HG03095 (cell line): Measurements from ENCODE around the gene MC3R.
"Not testable (repeated sequence)": the region's sequence is repeated elsewhere in the genome, so short reads cannot be mapped to it uniquely, and the experiment has no call there.

Source experiments
- ATAC-seq: cut with Tn5 transposase; IDR thresholded peaks from one replicate; pipeline ENCODE4 v1.9.1; 2021; ENCODE audit warnings: moderate library complexity; ENCODE audit not compliant: unreplicated experiment

The MC3R gene

GRCh38 chr20:56247954-56248782, at the start of gene MC3R:
MC3R (plus strand) TSS chr20:56248732; CDS start chr20:56248844, 112 bp downstream.
- ATAC-seq: no peak

DNA sequence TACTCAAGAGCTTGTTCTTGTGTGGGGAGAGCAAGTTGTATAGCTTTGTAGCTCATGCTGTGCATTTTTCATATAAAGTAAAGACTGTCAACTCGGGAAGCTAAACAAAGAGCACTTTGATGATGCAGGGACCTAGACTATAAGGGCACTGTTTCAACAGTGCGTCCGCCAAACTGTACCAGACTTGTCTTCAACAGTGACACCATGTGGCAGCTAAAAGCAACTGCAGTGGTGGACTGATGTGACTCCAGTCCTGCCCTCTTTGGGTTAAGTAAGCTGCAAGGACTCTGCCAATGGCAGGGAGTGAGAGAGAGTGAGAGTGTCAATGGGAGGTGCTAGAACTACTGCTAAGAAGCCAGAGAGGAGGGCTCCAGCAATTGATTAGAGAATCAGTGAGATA, 48.1 kb upstream of the MC3R start:
- no peak for ATAC-seq

DNA sequence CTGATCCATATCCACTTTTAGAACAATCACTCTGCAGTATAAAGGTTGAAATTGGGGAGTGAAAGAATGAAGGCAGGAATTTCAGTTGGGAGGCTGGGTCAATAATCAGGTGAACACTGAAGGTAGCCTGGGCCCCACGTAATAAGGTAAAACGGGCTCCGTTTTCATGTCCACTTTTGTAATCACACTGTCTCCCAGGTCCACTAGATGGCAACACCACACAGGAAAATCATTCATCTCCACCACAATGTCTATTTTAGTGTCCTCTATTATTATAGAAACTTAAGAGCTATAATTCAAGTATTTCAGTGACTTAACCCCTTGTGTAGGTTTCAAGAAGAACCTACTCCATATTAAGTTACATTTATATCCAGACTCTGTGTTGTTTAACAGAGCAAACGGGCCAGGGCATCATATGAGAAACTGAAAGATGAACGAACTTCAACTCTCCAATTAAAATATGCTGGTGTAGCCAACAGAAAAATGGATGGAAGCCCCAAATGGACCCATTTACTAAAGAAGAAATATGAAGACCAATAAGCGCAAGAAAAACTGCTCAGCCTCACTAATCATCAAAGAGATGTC, 45.9 kb upstream of the MC3R start:
- no peak for ATAC-seq

DNA sequence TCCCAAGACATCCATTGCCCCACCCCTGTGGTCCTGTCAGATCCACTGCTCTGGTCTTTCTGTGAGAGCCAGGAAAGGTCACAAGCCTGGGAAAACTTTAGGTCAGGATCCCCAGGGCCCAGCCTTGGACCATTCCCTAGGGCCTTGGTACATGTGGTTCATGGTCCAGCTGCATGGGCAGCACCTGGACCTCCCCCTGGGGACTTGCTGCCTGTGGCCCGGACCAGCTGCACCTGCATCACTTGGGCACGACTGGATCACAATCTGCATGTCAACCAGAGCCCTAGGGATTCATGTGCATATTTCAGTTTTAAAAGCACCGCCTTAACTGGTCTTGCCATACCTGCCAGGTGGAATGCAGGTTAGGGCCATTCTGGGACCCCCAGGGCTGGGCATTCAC, 44.3 kb upstream of the MC3R start:
- ATAC-seq: no peak

- no peak for ATAC-seq
Observed at GRCh38 chr20:56205346-56205745, 43.2 kb upstream of the MC3R start.

DNA sequence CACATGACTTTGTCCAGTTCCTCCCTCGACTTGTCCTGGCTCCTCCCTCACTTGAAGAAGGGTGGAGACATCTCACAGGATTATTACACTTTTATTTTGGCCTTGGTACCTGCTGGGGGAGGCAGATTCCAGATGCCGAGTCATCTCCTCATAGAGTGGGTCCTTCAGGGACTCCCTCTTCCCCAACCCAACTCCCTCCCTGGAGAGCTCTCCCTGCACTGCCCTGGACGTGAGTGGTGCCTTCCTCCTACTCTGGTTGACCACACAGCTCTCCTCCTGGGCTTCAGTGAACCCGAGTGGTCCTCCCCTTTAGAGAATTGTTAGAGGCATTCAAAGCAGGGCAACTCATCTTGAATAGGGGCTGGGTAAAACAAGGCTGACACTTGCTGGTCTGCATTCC, 40.9 kb upstream of the MC3R start:
- no peak for ATAC-seq

DNA sequence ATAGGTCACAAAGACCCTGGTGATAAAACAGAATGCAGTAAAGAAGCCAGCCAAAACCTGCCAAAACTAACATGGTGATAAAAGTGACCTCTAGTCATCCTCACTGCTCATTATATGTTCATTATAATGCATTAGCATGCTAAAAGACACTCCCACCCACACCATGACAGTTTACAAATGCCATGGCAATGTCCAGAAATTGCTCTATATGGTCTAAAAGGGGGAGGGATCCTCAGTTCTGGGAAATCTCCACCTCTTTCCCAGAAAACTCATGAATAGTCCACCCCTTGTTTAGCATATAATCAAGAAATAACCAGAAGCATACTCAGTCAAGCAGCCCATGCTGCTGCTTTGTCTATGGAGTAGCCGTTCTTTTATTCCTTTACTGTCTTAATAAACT, 40.4 kb upstream of the MC3R start:
- ATAC-seq: no peak

DNA sequence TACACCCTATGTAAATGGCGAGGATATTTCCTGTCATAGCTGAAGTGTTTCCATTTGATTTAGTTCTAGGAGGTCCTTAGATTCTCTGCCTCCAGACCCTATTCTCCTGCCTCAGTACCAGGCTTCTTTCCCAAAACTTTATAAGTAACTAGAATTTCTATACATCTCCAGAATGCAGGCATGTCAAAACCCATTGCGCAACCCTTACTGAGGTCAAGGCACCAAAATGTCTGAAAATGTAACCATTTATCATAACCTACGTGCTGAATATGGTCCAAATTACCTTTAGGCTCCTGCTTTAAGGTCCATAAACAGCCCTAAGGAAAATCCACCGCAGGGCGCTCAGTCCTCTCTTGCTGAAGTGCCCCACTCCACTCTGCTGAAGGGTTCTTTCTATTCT, 37.5 kb upstream of the MC3R start:
- no peak for ATAC-seq

DNA sequence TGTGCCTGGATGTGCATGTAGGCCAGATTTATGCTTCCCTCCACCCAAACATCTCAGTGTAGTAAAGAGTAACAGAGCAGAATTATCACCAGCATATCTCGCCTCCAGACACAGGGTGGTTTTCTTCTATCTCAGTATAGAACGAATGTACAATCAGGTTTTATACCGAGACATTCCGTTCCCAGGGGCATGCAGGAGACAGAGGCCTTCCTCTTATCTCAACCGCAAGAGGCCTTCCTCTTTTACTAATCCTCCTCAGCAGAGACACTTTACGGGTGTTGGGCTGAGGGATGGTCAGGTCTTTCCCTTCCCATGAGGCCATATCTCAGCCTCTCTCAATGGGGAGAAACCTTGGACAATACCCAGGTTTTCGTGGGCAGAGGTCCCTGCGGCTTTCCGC, 36.4 kb upstream of the MC3R start:
- ATAC-seq: no peak

DNA sequence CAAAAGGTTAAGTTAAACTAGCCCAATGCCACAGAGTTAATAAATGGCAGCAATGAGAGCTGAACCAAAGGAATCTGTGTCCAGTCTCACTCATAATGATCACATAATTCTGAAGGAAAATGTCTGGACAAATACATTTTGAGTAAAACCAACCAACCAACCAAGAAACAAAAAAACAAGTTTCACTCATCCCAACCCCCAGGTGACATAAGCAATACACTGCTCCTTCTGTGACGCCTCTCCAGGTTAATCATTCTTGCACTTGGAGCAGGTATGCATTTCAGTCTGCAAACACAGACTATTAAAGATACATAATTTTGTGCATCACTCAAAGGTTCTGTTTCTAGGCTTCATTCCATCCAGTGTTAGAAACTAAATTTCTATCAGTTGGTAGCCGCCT, 35.2 kb upstream of the MC3R start:
- ATAC-seq: no peak

- ATAC-seq: no peak
Observed at GRCh38 chr20:56215115-56215514, 33.4 kb upstream of the MC3R start.

DNA sequence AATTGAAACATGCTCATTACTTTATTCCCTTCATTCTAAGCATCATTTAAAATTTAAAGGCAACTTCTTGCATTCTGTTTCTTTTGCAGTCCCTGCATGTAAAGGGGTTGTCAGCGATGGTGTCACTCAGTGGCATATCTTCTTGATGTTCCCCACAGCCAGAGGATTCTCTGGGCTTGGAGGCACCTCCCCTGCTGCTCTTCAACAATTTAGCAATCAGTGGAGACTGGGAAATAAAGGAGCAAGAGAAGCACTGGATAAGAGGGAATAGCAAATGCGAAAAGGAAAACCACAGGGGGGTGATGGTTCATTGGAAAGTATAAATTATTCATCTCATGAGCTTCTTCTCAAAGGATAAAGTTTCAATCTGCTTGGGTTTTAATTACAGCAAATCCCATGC, 30.7 kb upstream of the MC3R start:
- ATAC-seq: no peak

DNA sequence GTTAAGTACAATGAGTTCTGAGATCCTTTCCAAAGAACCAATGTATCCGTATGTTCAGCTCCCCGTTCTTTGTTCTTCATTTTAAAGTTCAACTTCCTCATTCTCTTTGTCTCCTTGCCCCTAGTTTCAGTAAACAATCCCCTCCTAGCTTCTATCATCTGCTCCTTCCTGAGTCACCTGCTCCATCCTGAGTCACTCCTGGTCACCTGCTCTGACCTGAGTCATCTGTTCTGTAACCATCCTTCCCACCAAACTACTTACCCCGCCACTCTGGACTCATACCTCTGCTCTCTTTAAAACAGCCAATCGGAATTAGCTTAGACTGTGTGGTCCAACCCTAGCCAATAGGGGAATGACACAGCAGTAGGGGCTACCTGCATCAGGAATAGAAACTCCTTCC, 27.3 kb upstream of the MC3R start:
- ATAC-seq: not testable (repeated sequence)

DNA sequence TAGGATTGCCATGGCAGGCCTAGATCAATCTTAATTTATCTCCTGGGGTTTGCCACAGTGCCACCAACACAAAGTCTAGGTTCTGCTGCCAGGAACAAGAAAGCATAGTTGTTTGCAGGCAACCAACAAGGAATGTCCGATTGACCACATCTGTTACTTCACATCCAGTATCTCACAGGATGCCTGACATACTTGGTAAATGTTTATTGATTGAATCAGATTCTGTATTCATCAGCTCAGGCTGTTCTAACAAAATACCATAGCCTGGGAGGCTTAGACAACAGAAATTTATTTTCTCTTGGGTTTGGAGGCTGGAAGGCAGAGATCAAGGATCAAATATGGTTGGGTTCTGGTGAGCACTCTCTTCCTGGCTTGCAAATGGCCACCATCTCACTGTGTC, 26.3 kb upstream of the MC3R start:
- no peak for ATAC-seq

GRCh38 chr20:56222945-56223344, 25.6 kb upstream of the MC3R start:
- no peak for ATAC-seq

- no peak for ATAC-seq
Observed at GRCh38 chr20:56223352-56223751, 25.2 kb upstream of the MC3R start.

DNA sequence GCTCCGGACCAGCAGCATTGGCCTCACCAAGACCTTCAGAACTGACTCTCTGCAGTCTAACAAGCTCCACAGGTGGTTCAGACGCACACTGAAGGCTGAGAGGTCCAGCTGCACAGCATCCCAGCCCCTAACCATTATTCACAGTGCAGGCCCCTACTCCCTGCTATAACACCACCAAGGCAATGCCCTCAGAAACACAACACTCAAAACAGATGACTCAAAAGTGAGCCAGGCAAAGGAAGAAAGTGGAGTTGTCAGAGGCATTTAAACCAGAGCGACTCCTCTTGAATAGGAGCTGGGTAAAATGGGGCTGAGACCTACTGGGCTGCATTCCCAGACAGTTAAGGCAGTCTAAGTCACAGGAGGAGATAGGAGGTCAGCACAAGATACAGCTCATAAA, 20.5 kb upstream of the MC3R start:
- ATAC-seq: no peak

- ATAC-seq: no peak
Observed at GRCh38 chr20:56229812-56230211, 18.7 kb upstream of the MC3R start.

DNA sequence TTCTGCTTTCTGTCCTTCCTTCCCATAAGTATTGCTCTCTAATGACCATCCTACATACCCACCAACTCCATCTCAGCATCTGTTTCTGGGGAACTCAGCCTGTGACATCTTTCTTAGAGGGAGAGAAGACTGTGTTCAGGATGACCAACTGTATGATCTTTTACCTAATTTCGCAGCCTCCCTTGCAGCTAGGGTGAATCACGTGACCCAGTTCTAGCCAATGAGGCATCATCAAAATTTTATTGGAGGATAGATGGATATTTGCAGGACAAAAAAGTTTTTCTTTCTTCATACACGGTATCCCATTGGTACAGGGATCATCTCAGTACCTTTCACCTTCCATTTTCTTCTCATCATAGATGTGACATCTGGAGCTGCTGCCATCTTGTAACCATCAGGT, 14.4 kb upstream of the MC3R start:
- ATAC-seq: no peak

- ATAC-seq: no peak
Observed at GRCh38 chr20:56237335-56237734, 11.2 kb upstream of the MC3R start.

DNA sequence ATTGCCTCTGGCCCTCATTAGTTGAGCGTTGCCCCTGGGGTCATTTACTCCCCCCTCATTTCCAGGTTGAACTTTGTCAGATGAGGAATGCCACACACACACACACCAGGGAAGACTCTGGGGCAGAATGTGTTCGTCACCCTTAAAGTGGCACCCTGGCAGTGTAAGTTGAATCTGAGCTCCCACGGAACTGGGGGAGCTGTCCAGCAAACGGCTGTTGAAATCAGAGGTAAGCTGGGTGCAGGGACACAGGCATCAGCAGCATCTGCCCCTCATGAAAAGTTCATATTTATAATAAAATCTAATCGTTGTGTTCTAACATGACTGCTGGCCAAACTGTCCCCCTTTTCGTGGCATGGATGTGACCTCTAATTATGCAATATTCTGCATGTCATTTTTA, 4.3 kb upstream of the MC3R start:
- ATAC-seq: no peak

DNA sequence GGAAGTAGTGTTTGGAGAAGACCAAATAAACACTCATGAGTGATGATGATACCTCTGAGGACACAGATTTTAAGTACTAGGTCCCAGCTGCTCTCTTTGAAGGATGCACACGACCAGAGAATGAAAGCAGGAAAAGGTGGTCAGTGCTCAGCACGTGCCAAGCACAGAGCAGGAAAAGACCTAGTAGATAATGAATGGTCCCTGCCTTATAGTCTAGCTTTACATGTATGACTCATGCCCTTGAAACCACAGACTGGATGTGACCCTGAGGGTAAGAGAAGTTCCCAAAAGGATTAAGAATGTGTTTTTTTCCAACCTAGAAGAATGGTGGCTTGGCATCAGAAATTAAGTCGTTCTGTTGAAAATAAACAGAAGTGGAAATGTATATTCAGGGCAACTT, 2.8 kb upstream of the MC3R start:
- ATAC-seq: no peak
